Activated naive CD4-positive, alpha-beta T cell treated with anti-CD3 and anti-CD28 coated beads, Interleukin-2, amount 50 U/mL, for 24 hours (primary cell): ENCODE measurements around the gene XRCC4.

Experiments used
- H3K27ac Mint-ChIP-seq: one replicate; pipeline ENCODE4 v1.8.0; 2021; ENCODE audit warnings: mild to moderate bottlenecking, mixed read lengths
- H3K27me3 Mint-ChIP-seq: one replicate; pipeline ENCODE4 v1.8.0; 2021; ENCODE audit warnings: mixed read lengths
- H3K36me3 Mint-ChIP-seq: one replicate; pipeline ENCODE4 v1.8.0; 2021; ENCODE audit warnings: mixed read lengths
- H3K4me1 Mint-ChIP-seq: one replicate; pipeline ENCODE4 v1.8.0; 2021; ENCODE audit warnings: mixed read lengths
- H3K4me3 Mint-ChIP-seq: one replicate; pipeline ENCODE4 v1.8.0; 2021; ENCODE audit warnings: mild to moderate bottlenecking, mixed read lengths
- H3K9me3 Mint-ChIP-seq: one replicate; pipeline ENCODE4 v1.8.0; 2021; ENCODE audit warnings: mixed read lengths

The XRCC4 gene

DNA sequence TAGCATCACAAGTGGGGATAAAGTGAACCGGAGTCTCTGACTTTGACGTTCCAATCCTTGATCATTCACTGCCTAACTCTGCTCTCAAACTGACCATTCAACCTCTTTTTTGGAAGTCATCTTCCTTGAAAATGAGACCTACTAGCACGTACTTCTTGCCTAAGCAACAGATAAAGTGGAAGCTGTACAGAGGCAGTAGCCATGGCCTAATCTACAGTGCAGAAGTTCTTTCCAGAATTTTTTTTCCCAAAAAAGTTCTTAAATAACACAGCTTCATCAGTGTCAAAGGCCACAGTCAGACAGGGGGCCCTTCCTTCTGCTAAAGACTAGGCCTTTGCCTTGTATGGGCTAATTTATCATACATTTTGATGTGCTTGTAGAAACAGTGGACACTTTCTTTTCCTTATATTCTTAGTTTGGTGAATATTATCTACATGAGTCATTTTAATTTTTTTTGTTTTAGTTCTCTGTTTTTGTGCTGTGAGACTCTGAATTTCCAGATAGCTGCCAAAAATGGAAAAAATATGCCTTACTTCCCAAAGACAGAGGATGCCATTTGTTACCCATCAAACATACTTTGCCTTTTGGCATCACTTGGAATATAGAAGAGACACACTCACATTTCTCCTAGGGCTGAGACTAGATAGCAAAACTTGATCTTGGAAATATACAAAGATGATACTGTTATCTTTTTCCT, 297.9 kb downstream of the XRCC4 start:
- H3K9me3 Mint-ChIP-seq, result no peaks in the 10 kb centered on the region
- H3K4me1 Mint-ChIP-seq, result no peaks in the 10 kb centered on the region
- no peaks in the 10 kb centered on the region for H3K36me3 Mint-ChIP-seq
- no peak overlapping the region for H3K4me3 Mint-ChIP-seq
- H3K27ac Mint-ChIP-seq, result no peak overlapping the region
- no peaks in the 10 kb centered on the region for H3K27me3 Mint-ChIP-seq

DNA sequence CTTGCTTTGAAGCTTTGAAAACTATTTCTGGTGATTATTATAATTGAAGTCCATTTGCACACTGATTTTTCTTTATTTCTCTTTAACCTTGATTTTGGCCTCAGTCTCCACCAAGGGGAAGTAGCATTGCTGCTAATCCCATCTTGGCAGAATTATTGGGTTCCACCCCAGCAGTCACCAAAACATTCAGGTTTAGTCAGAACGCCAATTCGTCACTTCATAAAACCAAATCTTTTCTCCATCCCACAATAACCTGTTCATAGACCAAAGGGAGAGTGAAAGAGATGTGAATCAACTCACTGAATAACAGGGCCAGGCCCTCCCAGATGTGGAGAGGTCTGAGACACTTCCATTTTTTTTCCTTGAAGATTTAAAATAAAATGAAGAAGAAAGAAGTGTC, 299.1 kb downstream of the XRCC4 start:
- Mint-ChIP-seq H3K4me3 (no peak overlapping the region), H3K36me3 (no peaks in the 10 kb centered on the region), H3K27me3 (peaks cover 3% of the 10 kb centered on the region), H3K9me3 (no peaks in the 10 kb centered on the region), H3K4me1 (no peaks in the 10 kb centered on the region), H3K27ac (no peak overlapping the region)

DNA sequence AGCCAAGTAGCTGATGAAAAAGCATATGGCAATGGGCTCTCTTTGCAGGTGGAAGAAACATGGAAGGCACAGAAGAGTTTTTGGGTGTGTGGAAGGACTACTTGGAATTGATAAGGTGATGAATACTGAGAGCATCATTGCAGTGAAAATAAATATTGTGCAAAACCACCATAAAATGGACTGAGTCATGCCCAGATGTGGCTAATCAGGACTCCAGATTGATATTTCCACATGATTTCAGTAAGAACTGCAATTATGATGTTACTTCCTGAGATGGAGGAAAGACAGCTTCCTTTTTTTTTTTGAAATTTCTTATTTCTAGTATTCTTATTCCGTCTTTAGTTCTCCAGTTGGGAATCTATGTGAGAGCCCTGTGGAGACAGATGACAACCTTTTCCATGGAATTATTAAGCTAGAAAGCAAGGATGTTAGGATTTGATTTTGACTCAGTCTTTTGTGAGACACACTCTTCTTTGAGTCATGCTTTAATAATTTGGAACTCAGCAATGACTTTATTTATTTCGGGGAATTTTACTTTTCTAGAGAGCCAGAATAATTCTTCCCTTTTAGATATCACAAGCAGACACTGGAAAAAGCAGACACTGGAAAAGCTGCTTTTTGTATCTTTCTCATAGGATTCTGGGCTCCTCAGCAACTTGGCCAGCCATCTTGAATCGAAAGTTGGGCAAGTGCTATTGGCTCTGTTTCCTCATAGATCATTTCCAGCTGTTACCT, 300.0 kb downstream of the XRCC4 start:
- H3K27ac Mint-ChIP-seq, result no peak overlapping the region
- no peaks in the 10 kb centered on the region for H3K36me3 Mint-ChIP-seq
- no peak overlapping the region for H3K4me3 Mint-ChIP-seq
- peaks cover 3% of the 10 kb centered on the region for H3K27me3 Mint-ChIP-seq
- no peaks in the 10 kb centered on the region for H3K4me1 Mint-ChIP-seq
- no peaks in the 10 kb centered on the region for H3K9me3 Mint-ChIP-seq

DNA sequence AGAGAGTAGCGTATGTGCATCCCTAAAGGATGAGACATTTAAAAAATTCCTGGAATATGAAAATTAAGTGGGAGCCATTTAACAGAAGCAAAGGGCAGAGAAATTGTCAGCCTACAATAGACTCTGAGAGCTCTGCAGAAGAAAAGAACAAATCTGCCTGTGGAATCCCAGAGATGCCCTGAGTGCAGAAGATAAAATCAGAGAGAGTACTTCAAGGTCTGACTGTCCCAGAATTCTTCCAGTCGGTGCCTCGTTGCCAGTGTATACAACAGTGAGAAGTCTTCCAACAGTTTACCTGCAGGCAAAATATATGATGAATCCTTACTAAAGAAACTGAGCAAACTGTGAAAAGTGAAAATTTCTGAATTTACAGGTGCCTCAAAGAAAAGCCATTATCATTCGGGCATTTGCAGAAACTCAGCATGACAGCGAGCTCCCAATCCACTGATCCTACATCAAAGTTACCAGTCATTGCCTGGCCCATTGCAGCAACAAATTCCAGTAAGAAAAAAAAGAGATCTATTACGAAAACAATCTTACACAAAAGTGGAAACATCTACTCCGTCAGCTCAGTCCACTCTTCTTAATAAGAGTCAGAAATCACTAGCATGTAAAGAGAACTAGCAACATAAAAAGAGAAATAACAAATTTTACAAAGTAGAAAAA, 301.4 kb downstream of the XRCC4 start:
- Mint-ChIP-seq H3K9me3 (peaks cover 5% of the 10 kb centered on the region), H3K36me3 (no peaks in the 10 kb centered on the region), H3K27me3 (peaks cover 4% of the 10 kb centered on the region), H3K27ac (no peak overlapping the region), H3K4me3 (no peak overlapping the region), H3K4me1 (no peaks in the 10 kb centered on the region)

DNA sequence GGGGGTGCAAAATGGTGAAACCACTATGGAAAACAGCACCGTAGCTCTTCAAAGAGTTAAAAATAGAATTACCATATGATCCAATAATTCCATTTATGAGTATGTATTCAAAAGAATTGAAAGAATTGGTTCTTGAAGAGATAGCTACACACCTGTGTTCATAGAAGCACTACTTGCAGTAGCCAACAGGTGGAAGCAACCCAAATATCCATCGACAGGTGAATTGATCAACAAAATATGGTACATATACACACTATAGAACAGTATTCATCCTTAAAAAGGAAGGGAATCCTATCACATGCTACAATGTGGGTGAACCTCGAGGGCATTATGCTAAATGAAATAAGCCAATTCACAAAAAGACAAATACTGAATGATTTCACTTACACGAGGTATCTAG, 308.5 kb downstream of the XRCC4 start:
- Mint-ChIP-seq H3K4me1 (no peaks in the 10 kb centered on the region), H3K9me3 (peaks cover 5% of the 10 kb centered on the region), H3K27me3 (peaks cover 2% of the 10 kb centered on the region), H3K36me3 (no peaks in the 10 kb centered on the region), H3K27ac (no peak overlapping the region), H3K4me3 (no peak overlapping the region)

DNA sequence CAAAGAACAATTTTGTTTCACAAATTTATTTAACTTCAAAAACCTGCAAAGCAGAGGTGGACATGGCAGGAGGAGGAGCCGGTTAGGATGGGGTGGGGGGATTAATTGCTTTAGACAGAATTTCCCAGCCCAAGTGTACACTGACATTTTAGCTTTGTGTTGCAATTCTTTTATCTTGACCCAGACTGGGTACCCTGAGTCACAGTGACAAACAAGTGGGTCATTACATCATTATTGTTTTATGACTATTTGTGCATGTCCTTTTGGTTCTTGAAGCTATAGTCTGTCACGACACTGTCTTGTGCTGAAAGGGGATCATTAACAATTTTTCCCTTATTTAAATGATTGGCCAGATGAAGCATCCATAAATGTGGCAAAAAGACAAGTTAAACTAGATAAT, 309.7 kb downstream of the XRCC4 start:
- no peaks in the 10 kb centered on the region for H3K36me3 Mint-ChIP-seq
- H3K4me3 Mint-ChIP-seq, result no peak overlapping the region
- peaks cover 2% of the 10 kb centered on the region for H3K27me3 Mint-ChIP-seq
- no peaks in the 10 kb centered on the region for H3K4me1 Mint-ChIP-seq
- H3K9me3 Mint-ChIP-seq, result peaks cover 5% of the 10 kb centered on the region
- no peak overlapping the region for H3K27ac Mint-ChIP-seq

DNA sequence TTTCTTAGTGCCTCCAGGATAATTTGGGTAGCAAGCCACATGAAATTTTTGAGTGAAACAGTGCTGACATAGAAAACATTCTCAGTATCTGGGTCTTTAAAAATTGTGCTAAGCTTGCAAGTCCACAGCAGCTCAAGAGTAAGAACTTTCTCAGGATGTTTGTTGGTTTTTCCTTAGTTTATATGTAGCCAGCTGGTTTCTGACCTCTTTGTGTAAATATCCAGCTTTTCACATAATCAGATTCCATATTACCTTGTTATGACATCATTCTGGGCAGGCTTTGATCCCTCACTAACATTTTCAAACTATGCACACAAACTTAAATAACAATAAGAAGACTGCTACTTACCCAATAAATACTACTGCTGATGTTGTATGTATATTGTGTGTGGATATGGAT, 311.3 kb downstream of the XRCC4 start:
- H3K27ac Mint-ChIP-seq, result no peak overlapping the region
- H3K27me3 Mint-ChIP-seq, result no peaks in the 10 kb centered on the region
- no peaks in the 10 kb centered on the region for H3K4me1 Mint-ChIP-seq
- H3K36me3 Mint-ChIP-seq, result no peaks in the 10 kb centered on the region
- no peaks in the 10 kb centered on the region for H3K9me3 Mint-ChIP-seq
- no peak overlapping the region for H3K4me3 Mint-ChIP-seq

DNA sequence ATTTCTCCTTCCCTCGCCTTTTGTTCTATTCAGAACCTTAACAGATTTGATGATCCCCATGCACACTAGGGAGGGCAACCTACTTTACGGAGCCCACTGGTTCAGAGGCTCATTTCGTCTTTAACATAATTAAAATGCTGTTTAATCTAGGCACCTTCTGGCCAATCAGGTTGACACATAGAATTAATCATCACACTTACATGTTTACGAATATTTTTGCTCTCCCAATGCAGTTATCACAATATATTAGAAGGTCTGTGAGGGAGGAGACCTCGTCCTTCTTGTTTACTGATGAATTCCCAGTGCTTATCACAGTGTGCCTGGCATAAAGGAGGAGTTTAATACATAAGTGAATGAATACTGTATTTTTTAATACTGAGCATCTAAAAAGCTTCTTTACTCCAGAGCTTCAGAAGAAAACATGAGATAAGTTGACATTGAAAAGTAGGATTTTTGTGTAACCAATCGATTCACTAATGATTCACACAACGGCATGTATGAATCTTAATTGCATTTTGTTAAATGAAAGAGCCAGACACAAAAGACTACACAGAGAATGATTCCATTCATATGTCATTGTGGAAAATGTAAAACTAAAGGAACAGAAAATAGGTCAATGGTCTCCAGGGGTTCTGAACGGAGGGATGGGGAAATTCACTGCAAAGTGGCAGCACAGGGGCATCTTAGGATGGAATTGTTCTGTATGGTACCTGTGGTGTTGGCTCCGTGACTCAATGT, 315.6 kb downstream of the XRCC4 start:
- no peak overlapping the region for H3K27ac Mint-ChIP-seq
- H3K27me3 Mint-ChIP-seq, result no peaks in the 10 kb centered on the region
- no peaks in the 10 kb centered on the region for H3K9me3 Mint-ChIP-seq
- no peaks in the 10 kb centered on the region for H3K36me3 Mint-ChIP-seq
- H3K4me1 Mint-ChIP-seq, result no peaks in the 10 kb centered on the region
- H3K4me3 Mint-ChIP-seq, result no peak overlapping the region

DNA sequence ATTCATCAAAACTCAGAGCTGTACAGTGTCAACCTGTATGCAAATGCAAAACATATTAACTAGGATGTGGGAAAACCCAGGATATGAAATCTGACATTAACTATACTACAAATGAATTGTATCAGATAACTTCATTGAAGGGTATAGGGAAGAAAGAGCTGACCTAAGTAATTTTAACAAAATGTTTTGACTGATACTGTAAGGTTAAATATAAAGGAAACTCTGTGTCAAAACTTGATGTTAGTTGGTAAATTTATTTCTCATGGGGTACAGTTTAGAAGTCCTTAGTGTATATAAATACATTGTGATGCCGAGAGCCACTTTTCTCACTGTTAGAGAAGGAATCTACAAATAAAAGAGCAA, 316.1 kb downstream of the XRCC4 start:
- H3K27ac Mint-ChIP-seq, result no peak overlapping the region
- no peak overlapping the region for H3K4me3 Mint-ChIP-seq
- no peaks in the 10 kb centered on the region for H3K9me3 Mint-ChIP-seq
- H3K27me3 Mint-ChIP-seq, result no peaks in the 10 kb centered on the region
- no peaks in the 10 kb centered on the region for H3K36me3 Mint-ChIP-seq
- H3K4me1 Mint-ChIP-seq, result no peaks in the 10 kb centered on the region

DNA sequence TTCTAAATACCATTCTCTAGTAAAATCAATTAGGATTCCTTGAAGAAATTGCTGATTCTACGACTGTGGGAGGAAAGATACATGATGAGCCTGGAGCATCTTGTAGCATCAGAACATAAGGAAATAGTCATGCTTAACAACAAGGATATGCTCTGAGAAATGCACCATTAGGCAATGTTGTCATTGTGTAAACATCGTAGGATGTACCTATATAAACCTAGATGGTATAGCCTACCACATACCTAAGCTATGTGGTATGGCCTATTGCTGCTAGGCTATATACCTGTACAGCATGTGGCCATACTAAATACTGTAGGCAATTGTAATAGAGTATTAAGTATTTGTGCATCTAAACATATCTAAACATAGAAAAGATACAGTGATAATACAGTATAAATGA, 316.8 kb downstream of the XRCC4 start:
- no peaks in the 10 kb centered on the region for H3K9me3 Mint-ChIP-seq

DNA sequence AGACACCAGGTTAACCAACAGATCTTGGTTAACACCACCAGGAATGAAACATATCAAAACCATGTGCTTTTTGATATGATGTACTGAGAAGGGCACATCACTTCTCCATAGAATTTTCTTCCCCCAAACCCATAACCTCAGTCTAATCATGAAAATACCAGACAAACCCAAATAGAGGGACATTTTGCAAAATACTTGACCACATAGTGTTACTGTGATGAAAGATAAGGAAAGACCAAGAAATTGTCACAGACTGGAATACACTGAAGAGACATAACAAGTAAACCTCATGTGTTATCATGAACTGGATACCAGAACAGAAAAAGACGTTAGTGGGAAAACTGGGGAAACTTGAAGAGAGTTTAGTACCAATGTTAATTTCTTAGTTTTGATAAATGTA, 319.3 kb downstream of the XRCC4 start:
- Mint-ChIP-seq H3K27ac (no peak overlapping the region), H3K4me1 (no peaks in the 10 kb centered on the region), H3K27me3 (no peaks in the 10 kb centered on the region), H3K9me3 (no peaks in the 10 kb centered on the region), H3K4me3 (no peak overlapping the region), H3K36me3 (no peaks in the 10 kb centered on the region)

More for the DNA sequence above, 316.8 kb downstream of the XRCC4 start:
- no peaks in the 10 kb centered on the region for H3K36me3 Mint-ChIP-seq
- H3K27ac Mint-ChIP-seq, result no peak overlapping the region
- H3K4me3 Mint-ChIP-seq, result no peak overlapping the region
- no peaks in the 10 kb centered on the region for H3K4me1 Mint-ChIP-seq
- H3K27me3 Mint-ChIP-seq, result no peaks in the 10 kb centered on the region

DNA sequence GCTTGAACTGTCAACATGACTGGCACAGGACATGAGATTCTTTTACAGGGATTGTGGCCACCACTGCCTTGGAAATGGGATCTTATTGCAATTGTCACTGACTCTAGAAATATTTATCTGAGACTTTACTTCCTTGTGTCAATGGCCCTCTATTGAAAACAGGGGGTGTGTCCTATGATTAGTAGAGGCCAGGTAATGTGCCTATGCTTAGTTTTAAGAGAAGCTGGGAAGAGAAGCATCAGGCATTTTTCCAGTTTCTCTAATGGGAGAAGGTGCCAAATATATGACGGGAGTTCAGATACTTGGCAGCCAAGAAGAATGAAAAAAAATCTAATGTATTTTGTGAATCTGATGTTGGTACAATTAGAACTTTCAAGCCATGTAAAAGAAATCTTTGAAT, 320.3 kb downstream of the XRCC4 start:
- Mint-ChIP-seq H3K4me1 (no peaks in the 10 kb centered on the region), H3K36me3 (no peaks in the 10 kb centered on the region), H3K4me3 (no peak overlapping the region), H3K27ac (no peak overlapping the region), H3K9me3 (no peaks in the 10 kb centered on the region), H3K27me3 (no peaks in the 10 kb centered on the region)

DNA sequence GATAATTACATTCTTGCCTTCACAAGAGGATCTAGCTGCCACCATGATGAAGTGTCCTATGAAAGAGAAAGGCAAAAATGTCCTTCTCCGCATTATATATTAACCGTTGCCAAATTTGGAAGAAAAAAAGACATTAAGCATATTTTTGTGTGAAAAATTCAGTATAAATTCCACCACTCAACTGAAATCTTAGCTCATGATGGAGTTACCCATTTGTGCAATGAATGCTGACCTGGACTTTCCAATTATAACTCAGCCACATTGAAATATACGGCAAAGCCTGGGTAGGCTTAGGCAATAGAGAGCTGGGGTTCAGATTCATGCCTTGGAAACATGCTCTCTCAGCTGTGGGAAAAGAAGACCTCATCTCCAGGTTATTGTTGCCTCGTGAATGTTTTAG, 322.9 kb downstream of the XRCC4 start:
- no peaks in the 10 kb centered on the region for H3K4me1 Mint-ChIP-seq

DNA sequence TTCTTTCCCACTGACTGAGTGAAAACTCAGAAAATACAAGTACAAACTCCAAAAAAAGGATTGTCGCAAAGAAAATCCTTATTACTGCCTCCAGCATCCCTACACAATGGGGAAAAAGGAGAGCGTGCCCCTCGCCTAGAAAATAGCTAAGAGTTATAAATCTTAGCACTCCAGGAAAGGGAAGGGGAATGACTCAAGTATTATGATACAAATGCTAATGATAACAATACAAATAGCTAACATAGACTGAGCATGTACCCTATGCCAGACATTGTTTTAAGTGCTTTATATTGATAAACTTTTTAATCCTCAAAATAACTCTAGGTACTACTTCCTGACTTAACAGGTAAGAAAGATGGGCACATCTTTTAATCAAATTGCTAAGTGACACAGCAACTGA, 323.4 kb downstream of the XRCC4 start:
- H3K4me1 Mint-ChIP-seq, result no peaks in the 10 kb centered on the region
- no peak overlapping the region for H3K4me3 Mint-ChIP-seq
- H3K27me3 Mint-ChIP-seq, result peaks cover 3% of the 10 kb centered on the region
- H3K36me3 Mint-ChIP-seq, result no peaks in the 10 kb centered on the region
- H3K27ac Mint-ChIP-seq, result no peak overlapping the region
- no peaks in the 10 kb centered on the region for H3K9me3 Mint-ChIP-seq

More for the DNA sequence above, 322.9 kb downstream of the XRCC4 start:
- Mint-ChIP-seq H3K36me3 (no peaks in the 10 kb centered on the region), H3K9me3 (no peaks in the 10 kb centered on the region), H3K27me3 (peaks cover 2% of the 10 kb centered on the region), H3K27ac (no peak overlapping the region), H3K4me3 (no peak overlapping the region)

DNA sequence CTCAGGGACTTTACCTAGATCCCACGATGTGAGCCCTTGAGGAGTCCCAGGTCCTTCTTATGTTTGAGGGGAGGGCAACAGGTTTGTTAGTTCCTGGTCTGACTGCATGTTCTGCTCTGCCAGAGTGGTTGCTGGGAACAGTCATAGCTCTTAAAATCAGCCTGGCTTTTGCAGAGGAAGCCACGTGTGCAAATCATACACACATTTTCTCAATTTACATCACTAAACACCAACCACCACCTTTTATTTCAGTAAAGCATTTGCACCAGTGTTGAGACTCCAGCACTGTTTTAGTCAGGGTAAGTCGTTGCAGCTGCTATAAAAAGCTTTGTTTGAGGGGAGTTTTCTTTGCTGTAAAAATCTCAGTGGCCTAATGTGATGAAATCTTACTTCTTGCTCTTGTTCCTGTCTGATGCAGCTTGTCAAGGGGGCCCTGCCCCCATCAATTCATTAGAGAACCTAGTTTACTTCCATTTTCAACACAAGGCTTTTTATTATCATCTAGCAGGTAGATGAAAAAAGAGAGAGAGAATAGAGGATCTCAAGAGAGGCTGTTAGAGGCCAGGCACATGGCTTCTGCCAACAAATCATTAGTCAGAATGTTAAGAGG, 323.9 kb downstream of the XRCC4 start:
- H3K4me1 Mint-ChIP-seq, result no peaks in the 10 kb centered on the region
- H3K4me3 Mint-ChIP-seq, result no peak overlapping the region
- no peaks in the 10 kb centered on the region for H3K36me3 Mint-ChIP-seq
- no peaks in the 10 kb centered on the region for H3K9me3 Mint-ChIP-seq
- H3K27ac Mint-ChIP-seq, result no peak overlapping the region
- peaks cover 3% of the 10 kb centered on the region for H3K27me3 Mint-ChIP-seq
